ENCODE measurements around the gene PROSER1. TPM values are rescaled to one million over a fixed set of nuclear protein-coding genes. Genes with fewer than 3 reads are reported as not detected.

Gene PROSER1
- total RNA-seq, 1 donor from 2014 or later = 41.3 TPM

GRCh38 chr13:38981096-38981495 is 56.8 kb downstream of the PROSER1 start:
- no peak overlapping the region for H3K27ac ChIP-seq
- no peaks in the 10 kb centered on the region for H3K27me3 ChIP-seq
- no peak overlapping the region for H3K4me3 ChIP-seq
- intact Hi-C loops (cut with DNase I) = no loop called here
- no peaks in the 10 kb centered on the region for H3K9me3 ChIP-seq
- TF ChIP-seq CTCF (IDR thresholded peaks at IDR 0.05) (no peak), POLR2A (IDR thresholded peaks at IDR 0.05) (no peak), POLR2AphosphoS5 (IDR thresholded peaks at IDR 0.05; ENCODE audit: insufficient read depth in 1 of 2, low read depth in 1 of 2) (no peak)
- H3K4me1 ChIP-seq = no peaks in the 10 kb centered on the region
- no peak for DNase-seq (ENCODE audit: extremely low spot score in 2 of 2)
- no peaks in the 10 kb centered on the region for H3K36me3 ChIP-seq

- Histone ChIP-seq H3K4me1 (no peaks in the 10 kb centered on the region), H3K36me3 (no peaks in the 10 kb centered on the region), H3K27ac (no peak overlapping the region), H3K9me3 (no peaks in the 10 kb centered on the region), H3K27me3 (no peaks in the 10 kb centered on the region), H3K4me3 (no peak overlapping the region)
- no peak for TF ChIP-seq POLR2A (IDR thresholded peaks at IDR 0.05)
- no peak for TF ChIP-seq POLR2AphosphoS5 (IDR thresholded peaks at IDR 0.05; ENCODE audit: insufficient read depth in 1 of 2, low read depth in 1 of 2)
- TF ChIP-seq CTCF (IDR thresholded peaks at IDR 0.05) = no peak
- no peak for DNase-seq (ENCODE audit: extremely low spot score in 2 of 2)
- intact Hi-C loops (cut with DNase I) = no loop called here
These were observed 57.2 kb downstream of the PROSER1 start for GRCh38 chr13:38980750-38981078.

DNA sequence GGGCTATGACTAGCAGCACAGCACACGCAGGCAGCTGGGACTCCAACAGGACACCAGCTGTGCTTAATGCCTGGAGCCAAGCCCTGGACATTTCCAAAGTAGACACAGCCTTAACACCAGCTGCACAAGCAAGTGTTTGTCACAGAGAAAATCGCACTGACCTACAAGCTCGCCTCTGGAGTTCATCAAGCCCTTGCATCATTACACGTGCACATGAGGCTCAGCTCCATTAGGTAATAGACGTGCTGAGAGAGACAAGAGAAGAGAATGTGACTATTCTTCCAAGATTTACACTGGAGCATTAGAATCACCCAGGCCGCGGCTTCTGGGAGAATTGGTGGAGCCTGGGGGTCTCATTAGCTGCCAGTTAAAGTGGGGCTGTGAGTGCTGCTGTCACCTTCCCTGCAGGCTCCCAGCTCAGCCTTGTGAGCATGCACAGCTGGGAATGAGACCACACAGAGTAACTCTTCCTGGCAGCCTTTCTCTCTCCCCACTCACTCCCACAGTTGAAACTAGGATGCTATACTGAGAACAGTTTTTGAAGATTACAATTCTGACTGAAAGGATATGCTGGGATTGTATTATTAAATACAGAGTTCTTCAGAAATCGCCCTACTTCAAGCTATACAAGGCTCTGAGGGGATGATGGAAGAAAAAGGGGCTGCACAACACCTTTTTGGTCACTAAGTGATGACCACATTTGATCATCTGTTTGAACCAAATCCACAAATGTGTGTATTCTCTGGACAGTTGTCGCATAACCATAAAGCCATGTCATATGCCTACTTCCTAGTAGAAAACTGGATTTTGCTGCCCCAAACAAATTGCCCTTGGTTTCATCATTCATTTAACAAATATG is 57.8 kb downstream of the PROSER1 start:
- H3K27me3 ChIP-seq = no peaks in the 10 kb centered on the region
- intact Hi-C loops (cut with DNase I) = no loop called here
- no peaks in the 10 kb centered on the region for H3K9me3 ChIP-seq
- no peaks in the 10 kb centered on the region for H3K36me3 ChIP-seq
- TF ChIP-seq POLR2AphosphoS5 (IDR thresholded peaks at IDR 0.05; ENCODE audit: insufficient read depth in 1 of 2, low read depth in 1 of 2) = no peak
- TF ChIP-seq POLR2A (IDR thresholded peaks at IDR 0.05) = no peak
- TF ChIP-seq CTCF (IDR thresholded peaks at IDR 0.05) = no peak
- no peaks in the 10 kb centered on the region for H3K4me1 ChIP-seq
- no peak for DNase-seq (ENCODE audit: extremely low spot score in 2 of 2)
- no peak overlapping the region for H3K27ac ChIP-seq
- H3K4me3 ChIP-seq = no peak overlapping the region

GRCh38 chr13:38970380-38971051 is 67.4 kb downstream of the PROSER1 start:
- intact Hi-C loops (cut with DNase I) = no loop called here
- Histone ChIP-seq H3K4me1 (no peaks in the 10 kb centered on the region), H3K27ac (no peak overlapping the region), H3K27me3 (no peaks in the 10 kb centered on the region), H3K4me3 (no peak overlapping the region), H3K9me3 (no peaks in the 10 kb centered on the region), H3K36me3 (no peaks in the 10 kb centered on the region)
- no peak for DNase-seq (ENCODE audit: extremely low spot score in 2 of 2)
- TF ChIP-seq POLR2AphosphoS5 (IDR thresholded peaks at IDR 0.05; ENCODE audit: insufficient read depth in 1 of 2, low read depth in 1 of 2) (no peak), POLR2A (IDR thresholded peaks at IDR 0.05) (no peak), CTCF (IDR thresholded peaks at IDR 0.05) (no peak)

DNA sequence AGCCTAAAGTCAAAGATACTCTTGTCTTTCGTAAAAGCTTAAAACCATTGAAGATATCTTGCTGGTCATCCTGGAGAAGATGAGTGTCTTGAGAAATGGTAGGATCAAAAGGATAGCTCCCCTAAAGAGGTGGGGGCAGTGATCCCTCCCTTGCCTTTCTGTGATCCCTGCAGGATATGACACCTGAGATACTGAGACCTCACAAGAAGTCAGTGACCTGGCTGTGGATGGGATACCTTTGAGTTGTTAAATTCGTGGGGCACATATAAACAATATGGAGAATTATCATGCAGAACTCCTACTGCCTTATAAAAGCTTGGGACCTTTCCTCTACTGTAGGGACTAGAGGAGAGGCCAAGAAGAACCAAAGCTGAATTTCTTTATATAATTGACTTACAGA is 68.7 kb downstream of the PROSER1 start:
- intact Hi-C loops (cut with DNase I) = no loop called here

More for the DNA sequence above, 68.7 kb downstream of the PROSER1 start:
- DNase-seq (ENCODE audit: extremely low spot score in 2 of 2) = no peak
- no peak for TF ChIP-seq POLR2A (IDR thresholded peaks at IDR 0.05)
- no peak for TF ChIP-seq CTCF (IDR thresholded peaks at IDR 0.05)
- TF ChIP-seq POLR2AphosphoS5 (IDR thresholded peaks at IDR 0.05; ENCODE audit: insufficient read depth in 1 of 2, low read depth in 1 of 2) = no peak
- no peaks in the 10 kb centered on the region for H3K4me1 ChIP-seq
- no peak overlapping the region for H3K4me3 ChIP-seq
- no peaks in the 10 kb centered on the region for H3K27me3 ChIP-seq
- no peak overlapping the region for H3K27ac ChIP-seq
- H3K9me3 ChIP-seq = no peaks in the 10 kb centered on the region
- no peaks in the 10 kb centered on the region for H3K36me3 ChIP-seq

Measured in vagina (tissue), 2 donors.